ENCODE measurements around the gene AKT1. TPM values are rescaled to one million over a fixed set of nuclear protein-coding genes. Genes with fewer than 3 reads are reported as not detected.
A peak's percentile ranks its signal among the peaks of the same experiment; 100 is the strongest.

The AKT1 gene
- total and polyA plus RNA-seq, 2 of the 13 experiments (the other 11 are each of a cell fraction or from before 2014, with no cell fraction given), result 96.2 to 116 TPM

DNA sequence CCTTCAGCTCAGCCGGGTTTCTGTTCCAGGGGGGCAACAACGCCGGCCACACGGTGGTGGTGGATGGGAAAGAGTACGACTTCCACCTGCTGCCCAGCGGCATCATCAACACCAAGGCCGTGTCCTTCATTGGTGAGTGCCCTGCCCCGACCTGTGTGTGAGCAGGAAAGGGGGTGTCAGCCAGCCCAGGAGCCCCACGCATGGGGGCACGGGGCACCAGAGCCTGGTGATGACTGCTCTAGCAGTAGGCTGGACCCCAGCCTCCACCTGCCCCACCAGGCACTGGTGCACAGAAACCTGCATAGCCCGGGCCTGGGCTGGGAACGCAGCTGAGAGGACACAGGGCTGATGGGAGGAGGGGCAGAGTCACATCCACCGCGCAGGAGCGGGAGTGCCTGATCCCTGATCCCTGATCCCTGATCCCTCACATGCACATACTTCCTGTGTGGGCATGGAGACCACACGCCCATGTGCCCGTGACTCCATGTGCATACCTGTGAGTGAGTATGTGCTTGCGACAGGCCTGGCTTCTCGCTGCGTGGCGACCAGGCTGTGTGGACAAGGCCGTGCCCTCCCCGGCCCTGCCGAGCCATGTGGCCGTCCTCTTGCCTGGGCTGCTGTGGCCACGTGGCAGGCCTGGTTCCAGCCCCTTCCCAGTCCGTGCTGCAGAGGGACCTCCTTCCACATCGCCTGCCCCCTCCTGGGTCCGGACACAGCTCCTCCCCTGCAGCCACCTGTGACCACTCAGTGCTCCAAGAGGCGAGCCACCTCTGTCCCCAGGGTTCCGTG lies 60.4 kb downstream of the AKT1 start (continued):
- peak; percentile 43; the same call in 1 of the 2 replicates for TF ChIP-seq FOXC1 (CRISPR knock-in tag; IDR thresholded peaks at IDR 0.05; ENCODE audit: borderline replicate concordance)
- TF ChIP-seq BCL3 (CRISPR knock-in tag; IDR thresholded peaks at IDR 0.05), result peak; percentile 72
- TF ChIP-seq SNRNP70 (IDR thresholded peaks at IDR 0.05; ENCODE audit: low read depth, low read length), result no peak
- TF ChIP-seq ZNF333 (CRISPR knock-in tag; IDR thresholded peaks at IDR 0.05; ENCODE audit: borderline replicate concordance), result peak; percentile 94; the same call in 1 of the 2 replicates
- 0 out of 2 replicates have a peak, but pooled peaks have one; percentile 20 for TF ChIP-seq GZF1 (CRISPR knock-in tag; IDR thresholded peaks at IDR 0.05)
- peak; percentile 66; the same call in 1 of the 2 replicates for TF ChIP-seq BORCS8-MEF2B (CRISPR knock-in tag; IDR thresholded peaks at IDR 0.05)
- TF ChIP-seq PLRG1 (conservative IDR thresholded peaks at IDR 0.05), result no peak
- no peak for TF ChIP-seq ZNF256 (CRISPR knock-in tag; conservative IDR thresholded peaks at IDR 0.05)
- no peak; the same call in 1 of the 2 replicates for TF ChIP-seq ZNF543 (CRISPR knock-in tag; IDR thresholded peaks at IDR 0.05)
- peak; percentile 0; the same call in 1 of the 2 replicates for TF ChIP-seq ZFP90 (CRISPR knock-in tag; IDR thresholded peaks at IDR 0.05; ENCODE audit: borderline replicate concordance)
- no peak for TF ChIP-seq ARID3A (IDR thresholded peaks at IDR 0.05; ENCODE audit: low read depth, low read length)
- TF ChIP-seq ATRX (CRISPR knock-in tag; IDR thresholded peaks at IDR 0.05; ENCODE audit: borderline replicate concordance), result no peak
- no peak for TF ChIP-seq ZNF713 (CRISPR knock-in tag; IDR thresholded peaks at IDR 0.05)
- no peak for TF ChIP-seq LRRFIP1 (CRISPR knock-in tag; conservative IDR thresholded peaks at IDR 0.05)
- peak; percentile 93 for TF ChIP-seq MXI1 (IDR thresholded peaks at IDR 0.05; ENCODE audit: borderline replicate concordance, low read depth, low read length)
- peak; percentile 30; the same call in 1 of the 2 replicates for TF ChIP-seq DR1 (CRISPR knock-in tag; IDR thresholded peaks at IDR 0.05)
- TF ChIP-seq PHF8 (CRISPR knock-in tag; IDR thresholded peaks at IDR 0.05), result peak; percentile 53; the same call in 1 of the 2 replicates
- TF ChIP-seq ZBTB7A (CRISPR knock-in tag; IDR thresholded peaks at IDR 0.05), result peak; percentile 97
- TF ChIP-seq RELA (CRISPR knock-in tag; IDR thresholded peaks at IDR 0.05), result no peak
- TF ChIP-seq CREB1 (IDR thresholded peaks at IDR 0.05), result no peak
- no peak for TF ChIP-seq CREB1 (CRISPR knock-in tag; IDR thresholded peaks at IDR 0.05)
- no peak for TF ChIP-seq ZNF496 (CRISPR knock-in tag; IDR thresholded peaks at IDR 0.05; ENCODE audit: insufficient replicate concordance)
- TF ChIP-seq MEIS1 (CRISPR knock-in tag; IDR thresholded peaks at IDR 0.05; ENCODE audit: borderline replicate concordance), result peak; percentile 35; the same call in 1 of the 2 replicates
- TF ChIP-seq HIVEP1 (CRISPR knock-in tag; IDR thresholded peaks at IDR 0.05), result 0 out of 2 replicates have a peak, but pooled peaks have one; percentile 41
- peak; percentile 42; the same call in 1 of the 2 replicates for TF ChIP-seq RCOR2 (CRISPR knock-in tag; IDR thresholded peaks at IDR 0.05)
- peak; percentile 32 for TF ChIP-seq JARID2 (CRISPR knock-in tag; IDR thresholded peaks at IDR 0.05; ENCODE audit: insufficient replicate concordance)
